WERI-Rb-1 (cell line): ENCODE results near the gene ABLIM3.

Experiments used
- DNase-seq: peaks from one replicate; pipeline ENCODE4 v3.0.0-alpha.2; 2020
- H3K27ac ChIP-seq: fragments of 250-450 bp; sonication (Bioruptor Pico); 2 replicates; pipeline ENCODE4 v1.5.1; 2020; ENCODE audit warnings: mild to moderate bottlenecking, moderate library complexity
- H3K27me3 ChIP-seq: fragments of 250-450 bp; sonication (Bioruptor Pico); 2 replicates; pipeline ENCODE4 v1.5.1; 2021; ENCODE audit warnings: mild to moderate bottlenecking, low read depth, moderate library complexity; ENCODE audit not compliant: insufficient read depth, severe bottlenecking
- H3K36me3 ChIP-seq: fragments of 250-450 bp; sonication (Bioruptor Pico); 2 replicates; pipeline ENCODE4 v1.5.1; 2020; ENCODE audit warnings: mild to moderate bottlenecking, moderate library complexity
- H3K4me3 ChIP-seq: 2 replicates; pipeline ENCODE4 v1.5.1; 2011; ENCODE audit warnings: low read depth, mild to moderate bottlenecking, control low read depth, low read length
- H3K9me3 ChIP-seq: fragments of 250-450 bp; sonication (Bioruptor Pico); 2 replicates; pipeline ENCODE4 v1.5.1; 2021; ENCODE audit warnings: mild to moderate bottlenecking, moderate library complexity; ENCODE audit not compliant: severe bottlenecking
- CTCF ChIP-seq: IDR thresholded peaks from 2 replicates; pipeline ENCODE4 v1.5.1; 2011; ENCODE audit warnings: low read depth, mild to moderate bottlenecking, control low read depth, inconsistent platforms, low read length

ABLIM3 gene

DNA sequence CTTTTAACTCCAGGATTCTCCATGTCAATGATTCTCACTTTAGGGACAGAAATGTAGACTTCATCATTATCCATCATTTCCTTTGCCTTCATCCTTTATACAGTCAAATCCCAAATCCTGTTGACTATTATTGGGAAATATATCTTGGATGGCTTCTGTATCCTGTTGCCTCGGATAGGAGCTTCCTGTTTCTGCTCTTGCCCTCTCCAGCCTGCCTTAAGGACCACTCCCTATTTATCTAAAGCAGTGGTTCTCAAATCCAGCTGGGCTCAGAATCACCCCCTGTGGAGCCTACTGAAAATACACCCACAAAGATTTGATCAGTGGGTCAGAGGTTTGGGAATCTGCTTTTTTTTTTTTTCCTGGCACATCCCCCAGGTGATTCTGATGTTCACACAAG is 138.8 kb downstream of the ABLIM3 start:
- Histone ChIP-seq H3K9me3 (no peaks in the 10 kb centered on the region), H3K27me3 (peaks cover 32% of the 10 kb centered on the region), H3K27ac (no peak overlapping the region), H3K36me3 (no peaks in the 10 kb centered on the region), H3K4me3 (no peak overlapping the region)
- TF ChIP-seq CTCF: no peak
- no peak for DNase-seq

DNA sequence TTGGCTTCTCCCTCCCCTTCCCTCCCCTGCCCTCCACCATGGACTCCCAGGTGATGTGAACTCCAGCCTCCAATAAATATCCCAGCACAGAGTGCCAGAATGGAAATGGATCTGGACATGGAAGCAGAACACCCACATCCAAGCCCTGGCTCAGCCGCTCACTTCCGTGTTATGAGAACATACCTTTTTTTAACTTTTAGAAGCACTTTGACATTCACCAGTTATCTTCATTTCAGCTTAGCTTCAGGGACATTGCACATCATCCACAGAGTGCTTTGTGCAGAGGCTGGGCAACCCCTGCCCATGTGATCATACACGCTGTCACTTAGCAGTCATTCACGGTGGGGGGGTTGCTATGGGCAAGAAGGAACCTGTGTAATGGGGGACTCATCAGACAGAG is 139.5 kb downstream of the ABLIM3 start:
- TF ChIP-seq CTCF: no peak
- DNase-seq: no peak
- H3K36me3 ChIP-seq: no peaks in the 10 kb centered on the region
- no peak overlapping the region for H3K4me3 ChIP-seq
- no peaks in the 10 kb centered on the region for H3K9me3 ChIP-seq
- H3K27me3 ChIP-seq: peaks cover 32% of the 10 kb centered on the region
- no peak overlapping the region for H3K27ac ChIP-seq

GRCh38 chr5:149282027-149282965 is 141.0 kb downstream of the ABLIM3 start:
- TF ChIP-seq CTCF: no peak
- DNase-seq: no peak
- no peaks in the 10 kb centered on the region for H3K9me3 ChIP-seq
- no peaks in the 10 kb centered on the region for H3K36me3 ChIP-seq
- no peak overlapping the region for H3K4me3 ChIP-seq
- peaks cover 32% of the 10 kb centered on the region for H3K27me3 ChIP-seq
- no peak overlapping the region for H3K27ac ChIP-seq

GRCh38 chr5:149282966-149283332 is 141.7 kb downstream of the ABLIM3 start:
- no peak for TF ChIP-seq CTCF
- no peaks in the 10 kb centered on the region for H3K36me3 ChIP-seq
- DNase-seq: no peak
- H3K4me3 ChIP-seq: no peak overlapping the region
- no peak overlapping the region for H3K27ac ChIP-seq
- H3K27me3 ChIP-seq: peaks cover 32% of the 10 kb centered on the region
- no peaks in the 10 kb centered on the region for H3K9me3 ChIP-seq

GRCh38 chr5:149283626-149284480 is 142.6 kb downstream of the ABLIM3 start:
- Histone ChIP-seq H3K36me3 (no peaks in the 10 kb centered on the region), H3K4me3 (no peak overlapping the region), H3K9me3 (no peaks in the 10 kb centered on the region), H3K27ac (no peak overlapping the region), H3K27me3 (peaks cover 26% of the 10 kb centered on the region)
- DNase-seq: no peak
- no peak for TF ChIP-seq CTCF
